DND-41 (cell line): ENCODE data around the gene MRPS16.

Source experiments
- ATAC-seq: fragments of 200-7000 bp; cut with Tn5 transposase; 3 replicates; pipeline ENCODE4 v1.9.1; 2021; ENCODE audit warnings: low read depth; ENCODE audit not compliant: insufficient read depth
- DNase-seq: peaks from one replicate; pipeline ENCODE4 v3.0.0-alpha.2; 2020
- H2AFZ ChIP-seq: 2 replicates; pipeline ENCODE4 v1.6.0; 2012; ENCODE audit warnings: low read depth, low read length
- H3K27ac ChIP-seq: 2 replicates; pipeline ENCODE4 v1.5.1; 2012; ENCODE audit warnings: low read length, inconsistent platforms
- H3K27me3 ChIP-seq: fragments of 200-600 bp; sonication (generic); 2 replicates; pipeline ENCODE4 v1.6.0; 2012; ENCODE audit warnings: low read length, mild to moderate bottlenecking, inconsistent platforms; ENCODE audit not compliant: insufficient read depth, poor library complexity
- H3K36me3 ChIP-seq: 2 replicates; pipeline ENCODE4 v1.5.1; 2012; ENCODE audit warnings: low read length, inconsistent platforms; ENCODE audit not compliant: insufficient read depth
- H3K4me1 ChIP-seq: 2 replicates; pipeline ENCODE4 v1.5.1; 2012; ENCODE audit warnings: mild to moderate bottlenecking, low read length; ENCODE audit not compliant: insufficient read depth
- H3K4me2 ChIP-seq: 2 replicates; pipeline ENCODE4 v1.6.0; 2012; ENCODE audit warnings: mild to moderate bottlenecking, moderate library complexity, low read length, inconsistent platforms; ENCODE audit not compliant: insufficient read depth
- H3K4me3 ChIP-seq, 2 experiments: fragments of 200-600 bp in 1 of 2; shearing (Covaris generic) in 1 of 2; 2 replicates each; pipeline ENCODE4 v1.5.1; 2012 to 2016; ENCODE audit warnings: inconsistent platforms in 2 of 2, low read length in 2 of 2, mild to moderate bottlenecking in 2 of 2, low read depth in 1 of 2, moderate library complexity in 1 of 2
- H3K79me2 ChIP-seq: 2 replicates; pipeline ENCODE4 v1.6.0; 2012; ENCODE audit warnings: low read length, inconsistent platforms; ENCODE audit not compliant: insufficient read depth
- H3K9ac ChIP-seq: 2 replicates; pipeline ENCODE4 v1.6.0; 2012; ENCODE audit warnings: low read depth, mild to moderate bottlenecking, inconsistent platforms, low read length, moderate library complexity
- H3K9me3 ChIP-seq: 2 replicates; pipeline ENCODE4 v1.5.1; 2012; ENCODE audit warnings: low read length, moderate library complexity, mild to moderate bottlenecking, inconsistent platforms; ENCODE audit not compliant: insufficient read depth, severe bottlenecking
- H4K20me1 ChIP-seq: 2 replicates; pipeline ENCODE4 v1.6.0; 2012; ENCODE audit warnings: low read length; ENCODE audit not compliant: insufficient read depth
- CTCF ChIP-seq: IDR thresholded peaks from 2 replicates; pipeline ENCODE4 v1.5.1; 2012; ENCODE audit warnings: borderline replicate concordance, low read length, moderate library complexity, mild to moderate bottlenecking; ENCODE audit not compliant: poor library complexity, severe bottlenecking; ENCODE audit errors: extremely low read depth
- EZH2 ChIP-seq: IDR thresholded peaks from 3 replicates; pipeline ENCODE4 v1.6.1; 2012; ENCODE audit warnings: borderline replicate concordance, low read depth, mild to moderate bottlenecking, moderate library complexity, low read length, inconsistent platforms; ENCODE audit not compliant: severe bottlenecking

Gene MRPS16

GRCh38 chr10:73238990-73239566 lies 13.4 kb downstream of the MRPS16 start:
- no peak for DNase-seq
- TF ChIP-seq EZH2 (no peak), CTCF (no peak)
- Histone ChIP-seq H3K4me2 (no peak overlapping the region), H3K9ac (no peak overlapping the region), H3K4me1 (peaks cover 5% of the 10 kb centered on the region), H3K36me3 (peaks cover 90% of the 10 kb centered on the region), H2AFZ (no peak overlapping the region), H3K9me3 (no peaks in the 10 kb centered on the region), H3K79me2 (peaks cover 34% of the 10 kb centered on the region), H4K20me1 (peaks cover 9% of the 10 kb centered on the region; the same call in 1 of the 2 replicates), H3K27me3 (no peaks in the 10 kb centered on the region), H3K4me3 (no peak overlapping the region), H3K27ac (no peak overlapping the region)
- no peak for ATAC-seq

- TF ChIP-seq CTCF (no peak), EZH2 (no peak)
- Histone ChIP-seq H3K4me3 (no peak overlapping the region), H3K9me3 (no peaks in the 10 kb centered on the region), H3K9ac (no peak overlapping the region), H3K4me1 (no peaks in the 10 kb centered on the region), H3K27me3 (no peaks in the 10 kb centered on the region), H2AFZ (no peak overlapping the region), H3K4me2 (no peak overlapping the region), H4K20me1 (no peaks in the 10 kb centered on the region), H3K27ac (no peak overlapping the region), H3K36me3 (peaks cover 81% of the 10 kb centered on the region), H3K79me2 (no peaks in the 10 kb centered on the region; the same call in 1 of the 2 replicates)
- ATAC-seq (no peak), DNase-seq (no peak)
These were observed 17.7 kb downstream of the MRPS16 start for GRCh38 chr10:73234695-73235094.

- Histone ChIP-seq H3K27me3 (no peaks in the 10 kb centered on the region), H3K4me2 (no peak overlapping the region), H4K20me1 (no peaks in the 10 kb centered on the region), H3K4me1 (no peaks in the 10 kb centered on the region), H3K9ac (no peak overlapping the region), H3K9me3 (no peaks in the 10 kb centered on the region), H2AFZ (no peak overlapping the region), H3K36me3 (peaks cover 73% of the 10 kb centered on the region), H3K27ac (no peak overlapping the region), H3K79me2 (no peaks in the 10 kb centered on the region; the same call in 1 of the 2 replicates), H3K4me3 (no peak overlapping the region)
- no peak for TF ChIP-seq CTCF
- DNase-seq: no peak
- ATAC-seq: no peak
These were observed 18.6 kb downstream of the MRPS16 start for GRCh38 chr10:73233883-73234282.
